Measurements from ENCODE around the gene IL15RA. TPM values are rescaled to one million over a fixed set of nuclear protein-coding genes. Genes with fewer than 3 reads are reported as not detected.
"Not testable (repeated sequence)": the region's sequence is repeated elsewhere in the genome, so short reads cannot be mapped to it uniquely, and the experiment has no call there.

Gene IL15RA
- total RNA-seq, 1 experiment from 2014 or later: 28.6 TPM

DNA sequence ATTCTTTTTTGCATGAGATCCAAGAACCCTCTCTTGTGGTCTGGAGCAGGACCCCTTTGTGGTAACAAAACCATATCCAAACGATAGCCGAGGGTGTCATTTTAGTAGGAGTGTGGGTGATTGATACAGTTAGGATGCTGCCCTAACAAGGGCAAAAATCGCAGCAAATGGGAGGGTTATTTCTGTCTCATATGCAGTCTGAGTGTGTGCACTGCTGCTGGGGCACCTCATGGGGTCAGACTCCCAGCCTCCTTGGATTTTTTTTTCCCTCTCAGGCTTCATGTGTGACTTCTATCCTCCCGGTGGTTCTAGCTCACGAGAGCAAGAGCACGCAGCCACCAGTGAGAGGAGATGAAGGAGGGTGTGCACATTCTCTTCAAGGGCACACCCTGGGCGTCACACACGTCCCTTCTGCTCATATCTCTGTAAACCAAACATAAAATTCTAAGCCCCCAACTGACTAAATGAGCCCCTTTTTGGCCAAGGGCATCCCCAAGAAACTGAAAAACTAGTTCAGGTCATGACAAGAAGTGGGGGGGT lies 28.6 kb upstream of the IL15RA start:
- H3K27me3 Mint-ChIP-seq (ENCODE audit: unreplicated experiment): peaks cover 47% of the 10 kb centered on the region
- intact Hi-C loops (cut with micrococcal nuclease; ENCODE audit: unreplicated experiment): no loop called here
- H3K36me3 Mint-ChIP-seq (ENCODE audit: insufficient read depth, unreplicated experiment): no peaks in the 10 kb centered on the region
- no peak for TF ChIP-seq CTCF (IDR thresholded peaks at IDR 0.05; ENCODE audit: unreplicated experiment)
- CTCF ChIA-PET: no interaction called here
- no peaks in the 10 kb centered on the region for H3K4me1 Mint-ChIP-seq (ENCODE audit: low read depth, unreplicated experiment)
- DNase-seq: no peak
- no peak overlapping the region for H3K4me3 Mint-ChIP-seq (ENCODE audit: low read depth, unreplicated experiment)
- BruUV-seq (replicated peaks): no TSS peak
- H3K9me3 Mint-ChIP-seq (ENCODE audit: low read depth, unreplicated experiment): peaks cover 2% of the 10 kb centered on the region
- H3K27ac Mint-ChIP-seq (ENCODE audit: unreplicated experiment): no peak overlapping the region

GRCh38 chr10:6005161-6005804 lies 27.9 kb upstream of the IL15RA start:
- H3K9me3 Mint-ChIP-seq (ENCODE audit: low read depth, unreplicated experiment); intact Hi-C loops (cut with micrococcal nuclease; ENCODE audit: unreplicated experiment); BruUV-seq (replicated peaks); H3K4me1 Mint-ChIP-seq (ENCODE audit: low read depth, unreplicated experiment); H3K4me3 Mint-ChIP-seq (ENCODE audit: low read depth, unreplicated experiment); H3K27ac Mint-ChIP-seq (ENCODE audit: unreplicated experiment); H3K36me3 Mint-ChIP-seq (ENCODE audit: insufficient read depth, unreplicated experiment); DNase-seq; CTCF ChIA-PET: not testable (repeated sequence)
- H3K27me3 Mint-ChIP-seq (ENCODE audit: unreplicated experiment): peaks cover 53% of the 10 kb centered on the region

GRCh38 chr10:6002809-6003510 lies 25.6 kb upstream of the IL15RA start:
- H3K36me3 Mint-ChIP-seq (ENCODE audit: insufficient read depth, unreplicated experiment): no peaks in the 10 kb centered on the region
- CTCF ChIA-PET: no interaction called here
- BruUV-seq (replicated peaks): no TSS peak

GRCh38 chr10:5999440-6000165 lies 22.3 kb upstream of the IL15RA start:
- Mint-ChIP-seq H3K9me3 (ENCODE audit: low read depth, unreplicated experiment) (no peaks in the 10 kb centered on the region), H3K4me3 (ENCODE audit: low read depth, unreplicated experiment) (no peak overlapping the region), H3K27ac (ENCODE audit: unreplicated experiment) (no peak overlapping the region), H3K27me3 (ENCODE audit: unreplicated experiment) (peaks cover 33% of the 10 kb centered on the region), H3K4me1 (ENCODE audit: low read depth, unreplicated experiment) (peaks cover 8% of the 10 kb centered on the region), H3K36me3 (ENCODE audit: insufficient read depth, unreplicated experiment) (no peaks in the 10 kb centered on the region)
- CTCF ChIA-PET: no interaction called here
- no TSS peak for BruUV-seq (replicated peaks)
- peak; percentile 9 for DNase-seq
- intact Hi-C loops (cut with micrococcal nuclease; ENCODE audit: unreplicated experiment): no loop called here
- TF ChIP-seq CTCF (IDR thresholded peaks at IDR 0.05; ENCODE audit: unreplicated experiment): no peak

More at GRCh38 chr10:6002809-6003510, 25.6 kb upstream of the IL15RA start:
- no peak for TF ChIP-seq CTCF (IDR thresholded peaks at IDR 0.05; ENCODE audit: unreplicated experiment)
- Mint-ChIP-seq H3K9me3 (ENCODE audit: low read depth, unreplicated experiment) (no peaks in the 10 kb centered on the region), H3K4me3 (ENCODE audit: low read depth, unreplicated experiment) (no peak overlapping the region), H3K27ac (ENCODE audit: unreplicated experiment) (no peak overlapping the region), H3K4me1 (ENCODE audit: low read depth, unreplicated experiment) (peaks cover 8% of the 10 kb centered on the region), H3K27me3 (ENCODE audit: unreplicated experiment) (peaks cover 61% of the 10 kb centered on the region)
- DNase-seq: no peak
- intact Hi-C loops (cut with micrococcal nuclease; ENCODE audit: unreplicated experiment): no loop called here

Data from Calu3 (cell line).